RWPE1 (cell line): ENCODE results near the gene PTGFR.

Source experiments
- CTCF ChIA-PET: fragments of 350-600 bp; sonication (Branson Sonifier 250); formaldehyde crosslinking; extraction: SDS; loops from one replicate; lab custom pipeline; 2021; lab: Yijun Ruan, JAX
- POLR2A ChIA-PET: fragments of 400-600 bp; formaldehyde crosslinking; extraction: SDS; loops from one replicate; lab custom pipeline; 2020; ENCODE audit warnings: antibody characterized with exemption; ENCODE audit not compliant: low non-redundant PET; lab: Yijun Ruan, JAX
- DNase-seq: peaks from one replicate; pipeline ENCODE4 v3.0.0; 2012; ENCODE audit warnings: low spot score
- H3K27ac ChIP-seq: fragments of 450-650 bp; 2 replicates; pipeline ENCODE4 v1.5.1; 2017
- CTCF ChIP-seq: fragments of 450-650 bp; conservative IDR thresholded peaks from 2 replicates; pipeline ENCODE4 v1.5.1; 2017; ENCODE audit warnings: low read depth, mild to moderate bottlenecking

Gene PTGFR

GRCh38 chr1:78559680-78560079 lies 68.9 kb downstream of the PTGFR start:
- no peak overlapping the region for H3K27ac ChIP-seq
- ChIA-PET CTCF (no interaction called here), POLR2A (no interaction called here)
- TF ChIP-seq CTCF = no peak
- DNase-seq = no peak

- no peak overlapping the region for H3K27ac ChIP-seq
- ChIA-PET CTCF (no interaction called here), POLR2A (no interaction called here)
- DNase-seq = no peak
- no peak for TF ChIP-seq CTCF
Observed at GRCh38 chr1:78560811-78561210, 70.0 kb downstream of the PTGFR start.

GRCh38 chr1:78561856-78562255 lies 71.1 kb downstream of the PTGFR start:
- ChIA-PET CTCF (no interaction called here), POLR2A (no interaction called here)
- no peak for DNase-seq
- TF ChIP-seq CTCF = no peak
- H3K27ac ChIP-seq = no peak overlapping the region

GRCh38 chr1:78565393-78565792 lies 74.6 kb downstream of the PTGFR start:
- H3K27ac ChIP-seq = no peak overlapping the region
- CTCF ChIA-PET = no interaction called here
- POLR2A ChIA-PET = no interaction called here
- no peak for DNase-seq
- TF ChIP-seq CTCF = no peak

GRCh38 chr1:78570539-78570938 lies 79.8 kb downstream of the PTGFR start:
- no peak for DNase-seq
- H3K27ac ChIP-seq = no peak overlapping the region
- CTCF ChIA-PET = no interaction called here
- POLR2A ChIA-PET = no interaction called here
- no peak for TF ChIP-seq CTCF

GRCh38 chr1:78577257-78578100 lies 86.7 kb downstream of the PTGFR start:
- CTCF ChIA-PET = no interaction called here
- no peak for TF ChIP-seq CTCF
- POLR2A ChIA-PET = no interaction called here

More at GRCh38 chr1:78577257-78578100, 86.7 kb downstream of the PTGFR start:
- DNase-seq = no peak
- no peak overlapping the region for H3K27ac ChIP-seq
